Measurements from ENCODE around the gene ASIC4. TPM values are rescaled to one million over a fixed set of nuclear protein-coding genes. Genes with fewer than 3 reads are reported as not detected.

ASIC4 gene
- total and polyA plus RNA-seq, 2 of the 4 experiments (the other 2 are of a cell fraction) = 0.10 TPM; not detected in 1

GRCh38 chr2:219500135-219500534 is 14.1 kb upstream of the ASIC4 start:
- ChIA-PET POLR2A (ENCODE audit: unreplicated experiment) (no interaction called here), CTCF (interaction anchor here (4.1 kb wide), 1 partner anchor 9 kb away, joined by 28 read pairs; no protein-coding TSS in a partner anchor)
- 0 out of 2 replicates have a peak overlapping the region, but pooled peaks have one; percentile 13 for H3K23ac ChIP-seq (ENCODE audit: low read depth, low read length)
- BruUV-seq (replicated peaks) = no TSS peak
- H3K4me3 ChIP-seq (ENCODE audit: insufficient read depth, low read depth, low read length) = no peak overlapping the region
- H2BK20ac ChIP-seq (ENCODE audit: low read depth, low read length) = no peak overlapping the region
- in situ Hi-C loops (cut with MboI; ENCODE audit: low sequenced_read_pairs) (no loop called here), dilution Hi-C loops (cut with HindIII; ENCODE audit: low sequenced_read_pairs, unreplicated experiment) (no loop called here), intact Hi-C loops (cut with micrococcal nuclease) (no loop called here)
- H3K79me1 ChIP-seq (ENCODE audit: low read depth in 1 of 2, low read length in 2 of 2) = peaks cover 18 to 32% of the 10 kb centered on the region in 2 experiments
- no peak overlapping the region; the same call in 1 of the 2 replicates for H3K14ac ChIP-seq (replicated peaks; ENCODE audit: low read depth, low read length)
- no peak overlapping the region for H4K5ac ChIP-seq (ENCODE audit: low read depth, low read length)
- H3K9me1 ChIP-seq (ENCODE audit: insufficient read depth, low read length) = peaks cover 12% of the 10 kb centered on the region
- no peak overlapping the region for H3K27ac ChIP-seq (ENCODE audit: insufficient read depth, low read length)
- H2BK15ac ChIP-seq (ENCODE audit: low read depth, low read length) = no peak overlapping the region
- H4K20me1 ChIP-seq (ENCODE audit: insufficient read depth, low read length) = no peaks in the 10 kb centered on the region
- no peak overlapping the region for H2AK9ac ChIP-seq (replicated peaks; ENCODE audit: low read depth, low read length, poor library complexity)
- no peak overlapping the region for H2BK120ac ChIP-seq (ENCODE audit: low read depth, low read length)
- peak; percentile 28; the same call in 1 of the 2 replicates for TF ChIP-seq RAD21 (IDR thresholded peaks at IDR 0.05; ENCODE audit: low read length)
- TF ChIP-seq ELK1 (IDR thresholded peaks at IDR 0.05; ENCODE audit: borderline replicate concordance, low read depth, low read length) = no peak
- TF ChIP-seq MXI1 (IDR thresholded peaks at IDR 0.05; ENCODE audit: borderline replicate concordance, low read depth, low read length) = no peak
- TF ChIP-seq, protein P1, sequence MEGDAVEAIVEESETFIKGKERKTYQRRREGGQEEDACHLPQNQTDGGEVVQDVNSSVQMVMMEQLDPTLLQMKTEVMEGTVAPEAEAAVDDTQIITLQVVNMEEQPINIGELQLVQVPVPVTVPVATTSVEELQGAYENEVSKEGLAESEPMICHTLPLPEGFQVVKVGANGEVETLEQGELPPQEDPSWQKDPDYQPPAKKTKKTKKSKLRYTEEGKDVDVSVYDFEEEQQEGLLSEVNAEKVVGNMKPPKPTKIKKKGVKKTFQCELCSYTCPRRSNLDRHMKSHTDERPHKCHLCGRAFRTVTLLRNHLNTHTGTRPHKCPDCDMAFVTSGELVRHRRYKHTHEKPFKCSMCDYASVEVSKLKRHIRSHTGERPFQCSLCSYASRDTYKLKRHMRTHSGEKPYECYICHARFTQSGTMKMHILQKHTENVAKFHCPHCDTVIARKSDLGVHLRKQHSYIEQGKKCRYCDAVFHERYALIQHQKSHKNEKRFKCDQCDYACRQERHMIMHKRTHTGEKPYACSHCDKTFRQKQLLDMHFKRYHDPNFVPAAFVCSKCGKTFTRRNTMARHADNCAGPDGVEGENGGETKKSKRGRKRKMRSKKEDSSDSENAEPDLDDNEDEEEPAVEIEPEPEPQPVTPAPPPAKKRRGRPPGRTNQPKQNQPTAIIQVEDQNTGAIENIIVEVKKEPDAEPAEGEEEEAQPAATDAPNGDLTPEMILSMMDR (conservative IDR thresholded peaks at IDR 0.05; ENCODE audit: low read depth, low read length) = peak; percentile 44
- TF ChIP-seq RFX5 (IDR thresholded peaks at IDR 0.05; ENCODE audit: low read depth, low read length) = no peak
- H3K4ac ChIP-seq (ENCODE audit: low read depth, low read length) = no peak overlapping the region
- H3K56ac ChIP-seq (ENCODE audit: extremely low read depth, insufficient read depth, low read length) = no peak overlapping the region
- peak overlapping the region in 1 of 2 experiments; percentile 75; a peak in 1 of 4 replicates for H4K8ac ChIP-seq (ENCODE audit: low read depth in 2 of 2, low read length in 2 of 2)
- H3K9me3 ChIP-seq (ENCODE audit: control insufficient read depth, insufficient read depth, low read length) = no peaks in the 10 kb centered on the region
- peak overlapping the region; percentile 75 for H3K4me2 ChIP-seq (ENCODE audit: low read depth, low read length)
- ATAC-seq (ENCODE audit: low read depth) (no peak), DNase-seq (peak; percentile 50)
- H3K4me1 ChIP-seq (ENCODE audit: control insufficient read depth, insufficient read depth, low read length) = peaks cover 15% of the 10 kb centered on the region
- H3K18ac ChIP-seq (ENCODE audit: low read depth, low read length) = no peak overlapping the region
- no peaks in the 10 kb centered on the region; the same call in 1 of the 2 replicates for H3K27me3 ChIP-seq (ENCODE audit: control insufficient read depth, insufficient read depth, low read length)
- H2AK5ac ChIP-seq (ENCODE audit: low read depth, low read length) = peak overlapping the region; percentile 40; the same call in 1 of the 2 replicates
- no peak overlapping the region for H4K91ac ChIP-seq (ENCODE audit: insufficient read depth, low read depth, low read length)
- H2BK5ac ChIP-seq (ENCODE audit: low read depth, low read length, poor library complexity, severe bottlenecking) = peak overlapping the region; percentile 89
- no peak overlapping the region for H3K9ac ChIP-seq (ENCODE audit: low read depth, low read length)
- WGBS, 2 experiments (ENCODE audit: extremely low coverage in 2 of 2, insufficient read length in 1 of 2) = no CpG with 5 or more reads among the region's 2 CpGs
- peaks cover 25% of the 10 kb centered on the region for H3K36me3 ChIP-seq (ENCODE audit: control insufficient read depth, insufficient read depth, low read length)
- no peak overlapping the region for H2AFZ ChIP-seq (replicated peaks; ENCODE audit: low read length, poor library complexity)
